Erythroblast (primary cell): ENCODE data around the gene TSTD1.
A peak's percentile ranks its signal among the peaks of the same experiment; 100 is the strongest.
"Not testable (repeated sequence)": the region's sequence is repeated elsewhere in the genome, so short reads cannot be mapped to it uniquely, and the experiment has no call there.

Source experiments
- DNase-seq, 2 experiments: peaks; one replicate each; lab custom pipeline; 2025; lab: John Stamatoyannopoulos, UW
- GATA1 ChIP-seq: IDR thresholded peaks from 2 replicates; pipeline ENCODE4 v1.6.1; 2011; ENCODE audit warnings: low read depth, mild to moderate bottlenecking, control low read depth, low read length, moderate library complexity
- POLR2A ChIP-seq: IDR thresholded peaks from 2 replicates; pipeline ENCODE4 v1.6.1; 2011; ENCODE audit warnings: mild to moderate bottlenecking, low read length

Gene TSTD1

DNA sequence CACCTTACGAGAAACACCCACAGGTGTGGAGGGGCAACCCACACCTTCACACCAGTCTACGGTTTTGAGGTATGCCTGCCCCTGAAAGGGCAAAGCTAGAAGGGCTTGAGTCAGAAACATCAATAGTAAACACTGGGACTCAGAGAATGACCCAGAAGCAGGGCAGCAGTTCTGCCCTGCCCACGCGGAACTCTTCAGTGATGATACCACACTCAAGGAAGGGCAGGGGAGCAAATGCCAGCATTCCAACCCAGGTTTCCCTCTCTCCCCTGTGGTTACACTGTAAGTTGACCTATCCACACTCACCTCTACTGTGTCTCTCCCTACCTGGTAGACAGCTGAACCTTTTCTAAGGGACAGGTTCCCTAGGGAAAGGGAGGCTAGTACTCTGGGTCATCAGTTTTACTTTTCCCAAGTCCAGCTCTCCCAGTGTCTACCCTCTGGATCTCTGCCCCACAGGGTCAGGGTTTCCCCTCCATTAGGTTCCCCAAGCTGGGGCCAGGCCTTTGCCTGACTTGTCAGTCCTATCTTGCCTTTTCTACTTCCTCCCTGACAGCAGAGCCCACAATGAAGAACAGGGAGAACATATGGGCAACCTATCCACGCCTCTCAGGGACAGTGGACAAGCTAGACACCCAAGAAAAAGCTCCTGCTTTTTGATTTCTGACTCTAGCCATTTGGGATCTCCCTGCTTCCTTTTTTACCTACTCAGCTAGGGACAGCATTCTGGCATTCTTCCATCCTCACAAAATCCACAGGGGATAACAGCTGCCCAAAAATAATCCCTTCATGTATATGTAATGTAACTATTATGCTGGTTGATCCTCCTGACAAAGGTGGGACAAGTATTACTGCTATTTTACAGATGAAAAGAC is 20.8 kb downstream of the TSTD1 start:
- no peak for TF ChIP-seq GATA1
- no peak for TF ChIP-seq POLR2A
- no peak for DNase-seq

- not testable (repeated sequence) for DNase-seq
Observed at GRCh38 chr1:161017181-161017580, 21.6 kb downstream of the TSTD1 start.

DNA sequence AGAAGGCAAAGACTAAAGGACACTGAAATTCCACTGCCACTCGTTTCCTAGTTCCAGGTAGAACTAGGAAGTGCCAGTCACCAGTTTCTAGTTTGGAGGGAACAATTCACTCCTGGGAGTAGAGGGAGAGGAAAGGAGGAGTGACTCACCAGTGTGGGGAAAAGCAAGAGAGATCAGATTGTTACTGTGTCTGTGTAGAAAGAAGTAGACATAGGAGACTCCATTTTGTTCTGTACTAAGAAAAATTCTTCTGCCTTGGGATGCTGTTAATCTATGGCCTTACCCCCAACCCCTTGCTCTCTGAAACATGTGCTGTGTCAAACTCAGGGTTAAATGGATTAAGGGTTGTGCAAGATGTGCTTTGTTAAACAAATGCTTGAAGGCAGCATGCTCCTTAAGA is 22.1 kb downstream of the TSTD1 start:
- DNase-seq, result not testable (repeated sequence)

DNA sequence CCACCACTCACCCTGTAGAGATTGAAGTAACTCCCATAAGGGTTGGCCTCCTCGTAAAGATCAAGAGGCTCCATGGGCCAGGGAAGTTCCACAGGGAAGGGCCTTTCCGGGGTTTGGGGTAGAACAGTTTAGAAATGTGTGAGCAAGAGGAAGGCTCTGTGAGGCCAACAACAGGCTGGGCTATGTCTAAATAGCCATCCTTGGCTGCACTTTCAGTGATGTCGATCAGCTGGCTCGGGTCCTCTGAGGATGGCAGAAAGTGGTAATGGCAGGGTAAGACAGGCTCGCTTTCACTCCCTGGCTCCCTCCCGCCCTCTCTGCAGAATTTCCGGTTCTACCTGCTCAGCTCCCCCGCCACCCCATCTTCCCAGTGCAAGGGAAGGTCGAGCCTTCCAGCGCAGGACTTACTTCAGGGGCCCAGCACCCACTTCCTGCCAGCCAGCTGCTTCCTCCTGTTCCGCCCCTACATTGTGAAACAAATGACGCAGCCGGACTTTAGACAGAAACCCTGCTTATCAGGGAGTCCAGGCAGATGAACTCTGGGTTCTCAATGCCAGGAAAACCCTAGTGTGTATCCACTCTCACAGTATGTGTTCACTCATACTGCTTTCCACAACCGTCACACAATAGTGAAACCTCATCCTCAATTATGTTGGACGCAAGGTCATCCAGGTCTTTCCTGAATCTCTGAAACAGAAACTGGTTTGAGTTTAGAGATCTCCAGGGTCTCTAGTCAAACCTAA is 25.1 kb downstream of the TSTD1 start:
- peak; percentile 23 for TF ChIP-seq GATA1
- peak; percentile 86 for TF ChIP-seq POLR2A
- DNase-seq, result peak; percentile 96 to 97

GRCh38 chr1:161013131-161013487 is 25.7 kb downstream of the TSTD1 start:
- no peak for TF ChIP-seq POLR2A
- TF ChIP-seq GATA1, result no peak
- DNase-seq, result peak; percentile 57 to 82

GRCh38 chr1:161012420-161012819 is 26.3 kb downstream of the TSTD1 start:
- no peak for DNase-seq
- TF ChIP-seq GATA1 (no peak), POLR2A (no peak)

- DNase-seq, result peak; percentile 84 to 91
- TF ChIP-seq GATA1 (no peak), POLR2A (peak; percentile 31)
Observed at GRCh38 chr1:161009602-161010211, 29.1 kb downstream of the TSTD1 start.

DNA sequence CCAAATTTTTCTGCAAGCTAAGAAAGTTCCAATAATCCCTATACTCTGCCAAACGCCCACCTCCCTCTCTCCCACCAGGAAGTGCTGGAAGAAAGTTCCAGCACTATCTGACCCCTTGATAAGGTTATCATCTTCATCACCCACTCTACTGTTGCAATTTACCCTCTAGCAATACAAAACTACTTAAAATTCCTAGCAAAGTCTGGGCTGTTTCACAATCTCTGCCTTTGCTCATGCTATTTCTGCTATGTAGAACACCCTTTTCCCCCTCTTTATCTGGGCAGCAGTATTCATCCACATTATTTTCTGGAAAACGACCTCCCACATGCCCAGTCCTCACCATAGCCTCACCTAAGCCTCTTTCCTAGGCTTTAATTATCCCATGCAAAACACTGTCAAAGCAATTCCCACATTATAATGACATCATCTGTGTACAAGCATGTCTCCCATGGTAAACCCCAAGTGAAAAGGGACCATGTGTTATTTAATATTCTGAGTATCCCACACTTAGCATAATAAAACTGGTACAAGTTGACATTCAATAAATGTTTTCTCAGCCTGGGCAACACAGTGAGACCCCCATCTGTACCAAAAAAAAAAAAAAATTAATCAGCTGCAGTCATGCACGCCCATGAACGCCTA is 29.8 kb downstream of the TSTD1 start:
- DNase-seq, result no peak
- TF ChIP-seq POLR2A (no peak), GATA1 (no peak)

DNA sequence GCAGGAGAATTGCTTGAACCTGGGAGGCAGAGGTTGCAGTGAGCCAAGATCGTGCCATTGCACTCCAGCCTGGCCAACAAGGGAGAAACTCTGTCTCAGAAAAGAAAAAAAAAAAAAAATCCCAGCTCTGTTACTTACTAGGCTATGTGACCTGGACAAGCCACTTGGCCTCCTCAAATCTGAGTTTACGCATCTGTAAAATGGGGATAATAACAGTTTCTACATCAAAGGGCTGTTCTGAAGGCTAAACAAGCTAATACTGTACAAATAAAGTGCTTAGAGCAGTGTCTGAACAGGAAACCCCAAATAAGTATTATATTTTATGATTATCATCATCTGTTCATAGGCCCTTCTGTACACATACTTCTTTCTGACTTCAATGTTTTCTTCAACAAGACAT is 31.4 kb downstream of the TSTD1 start:
- DNase-seq, result no peak
- TF ChIP-seq GATA1 (no peak), POLR2A (no peak)

GRCh38 chr1:161006563-161006962 is 32.2 kb downstream of the TSTD1 start:
- no peak for DNase-seq
- TF ChIP-seq POLR2A (no peak), GATA1 (no peak)

DNA sequence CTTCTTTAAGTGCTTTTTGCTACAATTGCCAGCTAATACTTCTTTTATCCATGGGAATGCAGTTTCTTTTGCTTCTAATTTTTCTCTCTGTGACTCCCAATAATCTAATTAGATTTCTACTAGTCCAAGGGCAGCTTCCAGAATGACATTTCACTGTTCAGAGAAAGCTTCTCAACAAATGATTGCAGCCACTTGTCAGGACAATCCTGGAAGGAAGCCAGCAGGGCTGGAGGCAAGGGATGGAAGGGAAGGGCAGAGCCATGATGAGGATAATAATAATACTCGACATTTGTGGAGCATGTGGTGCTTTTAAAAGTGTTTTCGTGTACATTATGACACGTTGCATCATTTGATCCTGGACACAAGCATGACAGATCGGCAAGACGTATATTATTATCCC is 37.2 kb downstream of the TSTD1 start:
- TF ChIP-seq POLR2A (no peak), GATA1 (no peak)
- DNase-seq, result no peak

- TF ChIP-seq GATA1, result no peak
- TF ChIP-seq POLR2A, result no peak
Observed at GRCh38 chr1:161000736-161001480, 37.9 kb downstream of the TSTD1 start.

DNA sequence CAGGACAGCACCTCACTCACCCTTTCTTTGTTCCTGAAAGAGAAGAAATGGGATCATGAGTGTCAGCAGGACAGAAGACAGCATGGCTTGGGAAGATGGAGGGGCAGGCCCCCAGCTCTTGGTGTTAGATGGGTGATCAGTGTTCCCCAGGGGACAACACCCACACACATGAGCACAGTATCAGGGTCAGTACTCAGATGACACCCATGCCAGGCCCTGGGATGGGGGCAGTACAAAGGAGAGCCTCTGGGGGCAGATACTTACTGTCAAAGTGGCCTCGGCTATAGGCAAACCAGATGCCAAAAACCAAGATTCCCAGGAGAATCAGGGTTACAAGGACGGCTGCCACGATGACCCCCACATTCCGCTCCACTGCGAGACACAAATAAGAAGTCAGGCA is 39.4 kb downstream of the TSTD1 start:
- TF ChIP-seq GATA1 (no peak), POLR2A (no peak)
- no peak for DNase-seq

More at GRCh38 chr1:161000736-161001480, 37.9 kb downstream of the TSTD1 start:
- no peak for DNase-seq
